ENCODE results near the gene THSD4. TPM values are rescaled to one million over a fixed set of nuclear protein-coding genes. Genes with fewer than 3 reads are reported as not detected.

Gene THSD4
- total RNA-seq, 2 experiments from 2014 or later = not detected

DNA sequence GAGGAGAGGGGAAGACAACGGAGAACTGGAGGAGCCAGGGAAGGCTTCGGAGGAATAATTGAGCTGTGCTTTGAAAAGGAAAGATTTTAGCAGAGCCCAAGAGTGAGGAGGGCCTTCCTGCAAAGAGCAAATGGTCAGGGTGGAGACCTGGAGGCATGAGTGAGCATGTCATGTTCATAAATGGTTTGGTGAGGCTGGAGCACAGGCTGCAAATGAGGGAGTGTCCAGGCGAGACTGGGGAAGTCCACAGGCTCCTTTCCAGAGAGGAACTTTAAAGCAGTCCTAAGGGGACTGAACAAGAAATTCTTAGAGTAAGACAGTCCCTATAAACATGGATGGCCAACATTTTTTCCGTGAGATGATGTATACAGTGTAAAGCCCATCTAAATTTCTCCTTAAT lies 108.8 kb downstream of the THSD4 start:
- ATAC-seq (ENCODE audit: poor library complexity) (no peak), DNase-seq (no peak)
- TF ChIP-seq, protein P1, sequence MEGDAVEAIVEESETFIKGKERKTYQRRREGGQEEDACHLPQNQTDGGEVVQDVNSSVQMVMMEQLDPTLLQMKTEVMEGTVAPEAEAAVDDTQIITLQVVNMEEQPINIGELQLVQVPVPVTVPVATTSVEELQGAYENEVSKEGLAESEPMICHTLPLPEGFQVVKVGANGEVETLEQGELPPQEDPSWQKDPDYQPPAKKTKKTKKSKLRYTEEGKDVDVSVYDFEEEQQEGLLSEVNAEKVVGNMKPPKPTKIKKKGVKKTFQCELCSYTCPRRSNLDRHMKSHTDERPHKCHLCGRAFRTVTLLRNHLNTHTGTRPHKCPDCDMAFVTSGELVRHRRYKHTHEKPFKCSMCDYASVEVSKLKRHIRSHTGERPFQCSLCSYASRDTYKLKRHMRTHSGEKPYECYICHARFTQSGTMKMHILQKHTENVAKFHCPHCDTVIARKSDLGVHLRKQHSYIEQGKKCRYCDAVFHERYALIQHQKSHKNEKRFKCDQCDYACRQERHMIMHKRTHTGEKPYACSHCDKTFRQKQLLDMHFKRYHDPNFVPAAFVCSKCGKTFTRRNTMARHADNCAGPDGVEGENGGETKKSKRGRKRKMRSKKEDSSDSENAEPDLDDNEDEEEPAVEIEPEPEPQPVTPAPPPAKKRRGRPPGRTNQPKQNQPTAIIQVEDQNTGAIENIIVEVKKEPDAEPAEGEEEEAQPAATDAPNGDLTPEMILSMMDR (IDR thresholded peaks at IDR 0.05) = no peak
- no peaks in the 10 kb centered on the region for H3K36me3 Mint-ChIP-seq (ENCODE audit: low read depth)
- Histone ChIP-seq H3K27me3 (ENCODE audit: control insufficient read depth in 1 of 2, insufficient read depth in 2 of 2, low read length in 2 of 2) (peaks cover 0 to 3% of the 10 kb centered on the region in 2 experiments), H3K9me3 (ENCODE audit: control insufficient read depth in 1 of 2, insufficient read depth in 1 of 2, low read length in 2 of 2) (no peaks in the 10 kb centered on the region), H3K27ac (ENCODE audit: low read depth in 1 of 2, low read length in 2 of 2) (no peak overlapping the region), H3K4me3 (ENCODE audit: low read length) (no peak overlapping the region), H3K36me3 (ENCODE audit: insufficient read depth, low read length) (no peaks in the 10 kb centered on the region), H3K4me1 (ENCODE audit: insufficient read depth, low read length) (no peaks in the 10 kb centered on the region)
- peaks cover 26% of the 10 kb centered on the region for H3K27me3 Mint-ChIP-seq
- no peak overlapping the region for H3K27ac Mint-ChIP-seq
- intact Hi-C loops (cut with DNase I, micrococcal nuclease) = no loop called here
- no peak overlapping the region for H3K4me3 Mint-ChIP-seq
- ChIA-PET CTCF (no interaction called here), POLR2A (no interaction called here)
- no peaks in the 10 kb centered on the region for H3K9me3 Mint-ChIP-seq
- H3K4me1 Mint-ChIP-seq (ENCODE audit: low read depth) = no peaks in the 10 kb centered on the region

DNA sequence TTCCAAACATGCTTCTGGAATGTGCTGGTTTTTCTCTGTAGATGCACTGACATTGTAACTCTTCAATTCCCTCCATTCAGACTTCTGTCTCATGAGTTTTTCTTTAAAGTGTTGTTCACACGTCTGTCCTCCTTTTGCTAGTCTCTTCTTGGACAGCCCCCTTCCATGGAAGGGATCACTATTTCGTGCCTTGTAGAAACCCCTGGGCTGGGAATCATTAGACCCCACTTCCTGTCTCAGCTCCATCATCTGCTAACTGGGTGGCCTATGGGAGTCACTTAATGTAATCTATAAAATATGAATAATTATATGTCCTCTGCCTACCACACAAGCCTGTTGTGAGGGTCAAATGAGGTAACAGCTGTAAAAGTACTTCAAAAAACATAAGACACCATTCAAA lies 110.6 kb downstream of the THSD4 start:
- intact Hi-C loops (cut with DNase I, micrococcal nuclease) = no loop called here
- no peaks in the 10 kb centered on the region for H3K36me3 ChIP-seq (ENCODE audit: insufficient read depth, low read length)
- Mint-ChIP-seq H3K4me3 (no peak overlapping the region), H3K36me3 (ENCODE audit: low read depth) (no peaks in the 10 kb centered on the region), H3K27me3 (peaks cover 23% of the 10 kb centered on the region), H3K27ac (no peak overlapping the region), H3K9me3 (no peaks in the 10 kb centered on the region), H3K4me1 (ENCODE audit: low read depth) (no peaks in the 10 kb centered on the region)
- peaks cover 0 to 3% of the 10 kb centered on the region in 2 experiments for H3K27me3 ChIP-seq (ENCODE audit: control insufficient read depth in 1 of 2, insufficient read depth in 2 of 2, low read length in 2 of 2)
- no peak for ATAC-seq (ENCODE audit: poor library complexity)
- TF ChIP-seq, protein P1 (IDR thresholded peaks at IDR 0.05) = no peak
- no peak overlapping the region for H3K27ac ChIP-seq (ENCODE audit: low read depth in 1 of 2, low read length in 2 of 2)
- POLR2A ChIA-PET = no interaction called here
- no peak for DNase-seq
- no peaks in the 10 kb centered on the region for H3K9me3 ChIP-seq (ENCODE audit: control insufficient read depth in 1 of 2, insufficient read depth in 1 of 2, low read length in 2 of 2)
- H3K4me1 ChIP-seq (ENCODE audit: insufficient read depth, low read length) = no peaks in the 10 kb centered on the region
- CTCF ChIA-PET = no interaction called here
- H3K4me3 ChIP-seq (ENCODE audit: low read length) = no peak overlapping the region

DNA sequence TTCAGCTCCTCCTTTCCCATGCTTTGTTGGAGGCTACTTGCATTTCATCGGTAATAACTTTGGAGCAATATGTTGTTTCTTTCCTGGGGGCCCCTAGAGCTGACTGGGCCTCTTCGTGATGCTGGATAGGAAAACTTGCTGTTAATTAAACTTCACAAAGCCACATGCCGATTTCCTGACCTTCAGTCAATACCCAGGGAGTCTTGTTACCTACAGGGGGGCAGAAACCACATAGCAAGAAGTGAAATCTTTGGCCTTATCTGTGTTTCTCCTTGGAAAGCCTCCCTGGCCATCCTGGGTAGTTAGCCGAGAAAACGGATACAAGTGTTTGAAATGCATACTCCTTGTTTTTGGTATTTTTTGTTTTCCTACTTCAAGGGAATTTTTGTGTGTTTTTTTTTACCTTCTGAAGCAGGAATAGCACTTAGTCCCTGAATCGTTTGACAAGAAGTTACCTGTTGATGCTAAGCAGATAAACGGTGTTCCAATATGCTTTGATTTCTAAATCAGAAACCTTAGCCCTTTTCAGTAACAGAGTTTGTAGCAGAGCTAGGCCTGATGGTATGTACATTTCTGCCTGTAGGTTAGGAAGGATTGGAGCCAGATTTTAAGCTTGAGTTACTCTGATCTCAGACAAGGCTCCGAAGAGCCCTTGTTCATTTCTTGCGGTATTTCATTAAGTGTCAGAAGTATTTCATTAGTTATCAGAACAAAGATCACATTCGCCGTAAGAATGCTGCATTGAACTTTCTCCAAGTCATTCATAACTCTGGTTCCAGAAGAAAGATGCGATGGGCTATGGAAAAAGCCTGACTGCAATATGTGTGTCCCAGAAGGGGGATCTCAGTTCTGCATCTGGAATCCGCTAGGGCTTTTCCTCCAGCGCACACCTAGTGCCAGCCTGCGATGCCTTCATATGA lies 111.5 kb downstream of the THSD4 start:
- ATAC-seq (ENCODE audit: poor library complexity) (no peak), DNase-seq (no peak)
- no peaks in the 10 kb centered on the region for H3K36me3 Mint-ChIP-seq (ENCODE audit: low read depth)
- H3K9me3 ChIP-seq (ENCODE audit: control insufficient read depth in 1 of 2, insufficient read depth in 1 of 2, low read length in 2 of 2) = no peaks in the 10 kb centered on the region
- TF ChIP-seq, protein P1 (IDR thresholded peaks at IDR 0.05) = no peak
- H3K4me1 Mint-ChIP-seq (ENCODE audit: low read depth) = no peaks in the 10 kb centered on the region
- H3K4me3 Mint-ChIP-seq = no peak overlapping the region
- H3K9me3 Mint-ChIP-seq = no peaks in the 10 kb centered on the region
- H3K27ac Mint-ChIP-seq = no peak overlapping the region
- POLR2A ChIA-PET = no interaction called here
- no peaks in the 10 kb centered on the region for H3K4me1 ChIP-seq (ENCODE audit: insufficient read depth, low read length)
- no peak overlapping the region for H3K4me3 ChIP-seq (ENCODE audit: low read length)
- CTCF ChIA-PET = no interaction called here
- intact Hi-C loops (cut with DNase I, micrococcal nuclease) = no loop called here
- peaks cover 0 to 2% of the 10 kb centered on the region in 2 experiments for H3K27me3 ChIP-seq (ENCODE audit: control insufficient read depth in 1 of 2, insufficient read depth in 2 of 2, low read length in 2 of 2)
- no peak overlapping the region for H3K27ac ChIP-seq (ENCODE audit: low read depth in 1 of 2, low read length in 2 of 2)
- peaks cover 23% of the 10 kb centered on the region for H3K27me3 Mint-ChIP-seq
- H3K36me3 ChIP-seq (ENCODE audit: insufficient read depth, low read length) = no peaks in the 10 kb centered on the region

Measured in CD4-positive, alpha-beta T cell (primary cell).